NCI-H446 (cell line): ENCODE measurements around the gene PRKRIP1.
"Not testable (repeated sequence)": the region's sequence is repeated elsewhere in the genome, so short reads cannot be mapped to it uniquely, and the experiment has no call there.

Source experiments
- DNase-seq, 2 experiments: peaks; one replicate each; lab custom pipeline; 2025; lab: John Stamatoyannopoulos, UW

PRKRIP1 gene

DNA sequence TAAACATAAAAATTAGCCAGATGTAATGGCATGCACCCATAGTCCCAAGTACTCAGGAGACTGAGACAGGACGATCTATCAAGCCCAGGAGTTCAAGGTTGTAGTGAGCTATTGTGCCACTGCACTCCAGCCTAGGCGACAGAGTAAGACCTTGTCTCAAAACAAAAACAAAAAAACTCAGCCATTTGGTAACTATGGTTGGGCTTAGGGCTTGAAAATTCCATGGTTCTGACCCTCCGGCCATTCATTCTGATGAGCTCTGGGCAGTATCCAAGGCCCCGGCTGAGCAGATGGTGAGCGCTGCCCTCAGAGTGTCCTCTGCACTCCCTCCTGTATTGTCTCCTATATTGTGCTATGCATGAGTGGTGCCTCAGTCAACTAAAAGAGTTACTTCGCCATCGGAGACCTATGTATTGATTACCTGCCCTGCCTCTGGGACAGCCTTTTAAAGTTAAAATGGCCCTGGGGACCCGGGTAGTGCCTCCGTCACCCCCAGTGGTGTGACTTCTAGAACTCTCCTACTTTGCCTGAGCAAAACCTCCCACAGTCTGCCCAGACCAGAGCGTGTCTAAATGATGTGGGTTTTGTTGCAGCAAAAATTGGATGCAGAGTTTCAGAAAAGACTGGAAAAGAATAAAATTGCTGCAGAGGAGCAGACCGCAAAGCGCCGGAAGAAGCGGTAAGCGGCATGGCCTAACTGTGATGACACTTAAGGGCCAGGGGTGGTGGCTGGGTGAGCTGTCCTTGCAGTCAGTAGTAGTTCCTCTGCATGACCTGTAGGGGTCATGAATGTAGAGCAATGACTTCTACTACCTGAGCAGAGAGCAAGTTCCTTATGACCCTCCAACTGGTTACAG is 8.1 kb downstream of the PRKRIP1 start:
- peak in 1 of 2 experiments; percentile 8 for DNase-seq

DNA sequence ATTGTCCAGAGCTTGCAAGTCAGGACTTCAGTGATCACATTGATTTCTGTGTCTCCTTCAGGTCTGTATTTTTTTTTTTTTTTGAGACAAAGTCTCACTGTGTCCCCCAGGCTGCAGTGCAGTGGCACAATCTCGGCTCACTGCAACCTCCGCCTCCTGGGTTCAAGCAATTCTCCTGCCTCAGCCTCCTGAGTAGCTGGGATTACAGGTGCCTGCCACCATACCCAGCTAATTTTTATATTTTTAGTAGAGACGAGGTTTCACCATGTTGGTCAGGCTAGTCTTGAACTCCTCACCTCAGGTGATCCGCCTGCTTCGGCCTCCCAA is 8.7 kb downstream of the PRKRIP1 start:
- not testable (repeated sequence) for DNase-seq

DNA sequence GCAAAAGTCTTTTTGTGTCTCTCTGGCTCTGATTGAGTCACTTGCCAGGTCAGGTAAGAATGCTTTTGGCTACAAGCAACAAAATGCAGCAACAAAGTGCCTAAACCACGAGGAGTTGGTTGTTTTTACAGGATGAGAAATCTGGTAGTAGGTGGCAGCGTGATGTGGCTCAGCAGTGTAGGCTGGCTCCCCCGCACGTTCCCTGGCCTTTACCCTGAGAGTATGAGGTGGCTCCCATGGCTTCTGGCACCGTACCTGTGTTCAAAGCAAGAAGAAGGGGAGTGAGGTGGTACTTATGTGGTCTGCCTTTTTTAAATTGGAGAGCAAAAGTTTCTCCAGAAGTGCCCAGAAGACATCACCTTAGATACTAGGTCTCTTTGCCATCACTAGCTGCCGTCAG is 11.7 kb downstream of the PRKRIP1 start:
- no peak for DNase-seq

DNA sequence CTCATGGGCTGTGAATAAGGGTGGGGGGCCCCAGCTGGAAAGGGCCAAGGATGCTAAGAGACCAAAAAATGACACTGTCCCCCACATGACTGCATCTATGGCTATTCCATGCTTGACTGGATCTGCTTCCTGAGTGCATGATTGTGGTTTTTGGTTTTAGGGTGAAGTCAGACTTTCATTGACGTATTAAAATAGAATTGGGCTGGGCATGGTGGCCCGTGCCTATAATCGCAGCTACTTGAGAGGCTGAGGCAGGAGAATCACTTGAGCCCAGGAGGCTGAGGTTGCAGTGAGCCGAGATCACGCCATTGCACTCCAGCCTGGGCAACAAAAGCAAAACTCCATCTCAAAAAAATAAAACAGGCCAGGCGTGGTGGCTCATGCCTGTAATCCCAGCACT is 12.4 kb downstream of the PRKRIP1 start:
- not testable (repeated sequence) for DNase-seq

DNA sequence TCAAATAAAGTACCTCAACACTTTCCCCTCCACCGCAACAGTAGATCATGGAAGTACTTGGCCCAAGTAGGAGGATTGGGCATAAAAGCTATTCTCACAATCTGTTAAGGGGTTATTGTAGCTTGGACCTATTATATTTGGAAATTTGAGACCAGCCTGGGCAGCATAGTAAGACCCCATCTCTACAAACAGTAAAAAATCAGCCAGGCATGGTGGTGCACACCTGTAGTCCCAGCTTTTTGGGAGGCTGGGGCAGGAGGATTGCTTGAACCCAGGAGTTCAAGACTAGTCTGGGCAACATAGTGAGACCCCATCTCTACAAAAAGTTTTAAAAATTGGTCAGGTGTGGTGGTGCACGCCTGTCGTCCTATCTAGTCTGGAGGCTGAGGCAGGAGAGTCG is 13.2 kb downstream of the PRKRIP1 start:
- no peak for DNase-seq

DNA sequence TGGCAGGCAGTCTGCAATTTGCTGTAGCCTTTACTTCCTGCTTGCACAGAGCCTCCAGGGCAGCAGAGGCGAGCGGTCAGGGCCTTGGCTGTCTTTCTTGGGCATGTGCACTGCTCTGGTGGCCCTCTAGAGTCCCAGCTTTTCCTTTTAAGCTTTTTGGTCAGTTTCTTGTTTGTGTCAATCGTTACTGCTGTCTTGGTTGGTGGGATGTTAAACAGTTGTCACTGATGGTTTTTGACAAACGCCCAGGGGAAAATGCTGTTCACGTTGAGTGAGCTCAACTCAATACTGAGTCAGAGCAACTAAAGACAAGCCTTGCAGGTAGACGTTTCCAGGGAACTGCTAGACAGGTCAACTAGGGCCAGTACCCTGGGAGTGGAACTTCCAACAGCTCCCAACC is 14.0 kb downstream of the PRKRIP1 start:
- DNase-seq: no peak

DNA sequence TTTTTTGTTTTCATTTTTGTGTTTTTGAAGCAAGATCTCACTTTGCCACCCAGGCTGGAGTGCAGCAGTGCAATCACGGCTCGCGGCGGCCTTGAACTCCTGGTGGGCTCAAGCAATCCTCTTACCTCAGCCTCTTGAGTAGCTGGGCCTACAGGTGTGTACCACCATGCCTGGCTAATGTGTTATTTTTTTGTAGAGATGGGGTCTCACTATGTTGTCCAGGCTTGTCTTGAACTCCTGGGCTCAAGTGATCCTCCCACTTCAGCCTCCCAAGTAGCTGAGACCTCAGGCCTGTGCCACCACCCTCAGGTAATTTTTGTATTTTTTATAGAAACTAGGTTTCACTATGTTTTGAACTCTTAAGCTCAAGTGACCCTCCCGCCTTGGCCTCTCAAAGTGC is 14.8 kb downstream of the PRKRIP1 start:
- no peak for DNase-seq

DNA sequence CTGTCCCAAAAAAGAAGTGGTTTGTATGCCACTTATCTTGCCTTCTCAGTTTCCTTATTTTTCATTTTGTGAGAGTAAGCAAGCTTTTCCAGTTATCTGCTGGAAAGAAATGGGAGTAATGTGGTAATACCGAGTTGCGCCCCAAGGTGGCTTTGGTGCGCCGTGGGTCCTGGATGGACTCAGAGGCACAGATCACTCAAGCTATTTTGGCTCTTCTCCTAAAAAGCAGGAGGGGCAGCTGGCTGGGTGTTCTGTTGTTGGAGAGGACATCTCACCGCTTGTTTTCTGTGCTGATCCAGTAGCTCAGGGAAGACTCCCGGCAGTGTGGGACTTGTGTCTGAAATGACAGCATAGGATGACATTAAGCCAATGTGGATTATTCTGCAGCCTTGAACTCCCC is 16.4 kb downstream of the PRKRIP1 start:
- peak; percentile 4 to 58 for DNase-seq

DNA sequence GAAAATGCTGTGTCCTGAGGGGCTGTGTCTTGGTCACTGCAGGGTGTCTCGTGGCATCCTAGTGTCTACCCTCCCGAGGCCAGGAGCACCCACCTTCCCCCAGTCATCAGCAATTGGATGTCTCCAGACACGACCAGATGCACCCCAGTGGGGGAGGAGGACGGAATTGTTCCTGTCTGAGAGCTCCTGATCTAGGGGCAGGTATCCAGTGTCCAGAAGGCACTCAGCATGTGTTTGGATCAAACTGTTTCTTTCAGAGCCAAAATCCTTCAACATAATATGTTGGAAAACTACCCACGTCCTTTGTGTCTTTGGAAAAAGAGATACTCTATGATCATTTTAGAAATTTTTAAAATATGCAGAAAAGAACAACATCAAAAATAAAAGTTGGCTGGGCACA is 16.9 kb downstream of the PRKRIP1 start:
- peak in 1 of 2 experiments; percentile 25 for DNase-seq

DNA sequence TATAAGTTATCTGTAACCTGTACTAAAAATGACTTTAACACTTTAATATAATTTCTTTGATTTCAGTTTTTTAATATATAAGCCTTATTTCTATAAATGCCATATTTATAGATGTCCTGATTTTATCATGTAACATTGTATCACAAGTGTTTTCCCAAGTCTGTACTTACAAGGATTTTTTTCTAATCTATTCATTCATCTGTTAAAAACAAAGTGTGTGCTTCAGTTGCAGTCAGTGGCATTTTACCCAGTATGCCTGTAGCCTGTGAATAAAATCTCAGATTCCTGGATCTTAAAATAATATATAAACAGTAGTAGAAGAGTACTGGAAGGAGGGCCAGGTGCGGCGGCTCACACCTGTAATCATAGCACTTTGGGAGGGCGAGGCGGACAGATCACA is 17.4 kb downstream of the PRKRIP1 start:
- no peak for DNase-seq

DNA sequence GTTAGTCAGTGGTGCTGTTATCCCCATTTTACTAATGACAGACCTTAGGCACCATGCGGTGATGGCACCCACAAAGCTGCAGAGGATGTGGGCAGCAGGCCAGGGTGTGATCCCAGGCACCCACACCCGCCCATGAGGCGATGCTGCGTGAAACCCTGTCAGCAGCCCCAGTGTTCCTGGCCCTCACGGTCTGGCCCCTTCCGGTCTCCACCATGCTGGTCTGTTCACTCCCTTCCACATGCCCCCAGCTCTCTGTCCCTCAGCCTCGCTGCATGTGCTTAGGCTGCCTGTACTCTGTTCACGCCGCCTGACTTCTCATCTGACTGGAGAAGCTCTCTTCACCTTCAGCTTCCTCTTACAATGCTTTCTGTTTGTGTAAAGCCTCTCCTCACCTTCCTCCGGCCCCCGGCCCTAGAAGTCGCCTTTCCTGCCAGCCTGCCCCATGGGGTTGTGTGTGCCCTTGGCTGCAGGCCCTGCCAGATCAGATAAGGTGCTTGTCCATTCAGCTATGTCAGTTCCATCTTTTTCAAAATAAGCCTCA is 19.6 kb downstream of the PRKRIP1 start:
- no peak for DNase-seq

DNA sequence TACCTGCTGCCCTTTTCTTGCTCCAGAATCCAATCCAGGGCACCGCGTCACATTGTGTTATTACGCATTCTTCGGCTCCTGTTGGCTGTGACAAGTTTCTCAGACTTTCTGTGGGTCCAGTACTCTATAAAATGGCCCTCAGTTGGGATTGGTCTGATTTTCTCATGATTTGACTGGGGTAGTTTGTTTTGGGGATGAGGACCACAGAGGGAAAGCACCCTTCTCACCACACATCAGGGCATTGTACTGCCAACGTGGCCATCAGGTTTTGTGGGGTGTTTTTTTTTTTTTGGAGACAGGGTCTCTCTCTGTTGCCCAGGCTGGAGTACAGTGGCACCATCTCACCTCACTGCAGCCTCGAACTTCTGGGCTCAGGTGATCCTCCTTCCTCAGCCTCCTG is 20.2 kb downstream of the PRKRIP1 start:
- no peak for DNase-seq

DNA sequence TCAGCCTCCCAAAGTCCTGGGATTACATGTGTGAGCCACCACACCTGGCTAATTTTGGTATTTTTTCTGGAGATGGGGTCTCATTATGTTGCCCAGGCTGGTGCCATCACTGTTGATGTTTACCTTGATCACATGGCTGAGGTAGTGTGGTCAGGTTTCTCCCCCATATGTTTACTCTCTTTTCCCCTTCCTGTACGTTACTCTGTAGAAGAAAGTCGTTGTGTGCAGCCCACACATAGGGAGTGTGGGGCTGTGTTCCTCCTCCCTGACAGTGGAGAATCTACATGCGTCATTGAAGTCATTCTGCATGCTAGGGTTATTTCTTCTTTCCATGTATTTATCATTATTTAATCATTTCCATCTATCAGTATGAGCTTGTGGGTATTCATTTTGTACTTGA is 20.9 kb downstream of the PRKRIP1 start:
- no peak for DNase-seq

DNA sequence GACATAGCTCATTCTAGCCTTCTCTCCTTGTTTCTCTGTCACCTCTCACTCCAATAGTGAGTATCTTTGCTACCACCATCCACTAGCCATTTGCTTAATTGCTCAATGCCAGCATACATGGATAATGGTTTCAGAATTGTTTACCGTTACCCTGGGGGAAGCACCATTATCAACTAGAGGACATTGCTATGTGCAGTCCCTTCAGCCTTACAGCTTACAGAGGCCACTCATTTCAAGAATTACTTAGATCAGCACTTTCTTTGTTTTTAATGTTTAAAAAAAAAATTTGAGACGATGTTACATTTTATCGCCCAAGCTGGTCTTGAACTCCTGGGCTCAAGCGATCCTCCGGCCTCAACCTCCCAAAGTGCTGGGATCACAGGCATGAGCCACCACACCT is 22.4 kb downstream of the PRKRIP1 start:
- no peak for DNase-seq

DNA sequence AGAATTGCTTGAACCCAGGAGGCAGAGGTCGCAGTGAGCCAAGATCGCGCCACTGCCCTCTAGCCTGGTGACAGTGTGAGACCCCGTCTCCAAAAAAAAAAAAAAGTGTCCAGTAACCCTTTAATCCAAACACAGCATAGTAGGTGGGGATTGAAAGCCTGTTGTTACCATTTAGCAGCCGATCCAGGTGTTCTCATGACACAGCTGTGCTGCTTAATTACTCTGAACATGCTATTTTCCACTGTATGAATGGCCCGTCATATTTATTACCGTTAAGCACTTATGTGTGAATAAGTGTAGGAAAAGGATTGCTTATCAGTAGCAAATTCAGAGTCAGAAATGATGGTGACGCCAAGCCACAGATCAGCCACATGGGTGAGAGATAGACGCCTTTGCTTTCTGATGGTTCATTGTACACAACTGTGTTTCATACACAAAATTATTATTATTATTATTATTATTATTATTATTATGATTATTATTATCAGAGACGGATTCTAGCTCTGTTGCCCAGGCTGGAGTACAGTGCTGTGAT is 25.6 kb downstream of the PRKRIP1 start:
- no peak for DNase-seq

DNA sequence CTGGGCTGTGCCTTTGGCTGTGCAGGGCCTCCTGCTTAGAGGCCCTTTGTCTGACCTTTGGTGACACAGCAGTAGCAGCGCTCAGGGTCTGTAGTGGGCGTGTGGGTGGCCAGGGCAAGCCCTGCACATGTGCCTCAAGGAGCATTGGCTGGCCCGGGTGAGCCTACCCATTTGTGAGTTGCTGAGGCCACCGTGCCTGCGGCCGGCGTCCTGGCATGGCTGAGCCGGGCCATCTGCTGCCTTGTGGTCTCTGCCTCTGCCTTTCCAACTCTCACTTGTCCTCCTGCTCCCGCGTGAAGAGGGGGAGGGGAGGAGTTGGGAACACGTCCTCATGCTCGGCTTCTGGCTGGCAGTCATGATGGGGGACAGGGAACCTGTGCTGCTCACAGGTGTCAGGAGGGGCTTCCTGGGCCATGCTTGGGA is 28.0 kb downstream of the PRKRIP1 start:
- DNase-seq: no peak

DNA sequence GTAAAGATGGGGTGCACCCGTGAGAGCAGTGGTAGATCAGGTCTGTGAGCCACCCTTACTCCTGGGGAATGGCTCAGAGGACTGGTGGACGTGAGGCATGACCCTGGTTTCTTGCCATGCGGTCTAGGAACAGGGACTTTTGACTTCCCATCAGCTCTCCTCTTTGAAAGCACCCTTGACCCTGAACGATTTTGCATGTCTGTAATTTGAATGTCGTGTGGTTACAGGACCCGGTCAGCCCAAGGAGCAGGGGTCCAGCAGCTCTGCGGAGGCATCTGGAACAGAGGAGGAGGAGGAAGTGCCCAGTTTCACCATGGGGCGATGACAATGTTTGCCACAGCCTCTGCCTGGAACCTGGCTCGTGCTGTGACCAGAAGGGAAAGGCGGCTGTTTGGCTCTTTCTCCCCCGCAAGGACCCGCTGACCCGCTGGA is 28.6 kb downstream of the PRKRIP1 start:
- no peak for DNase-seq

DNA sequence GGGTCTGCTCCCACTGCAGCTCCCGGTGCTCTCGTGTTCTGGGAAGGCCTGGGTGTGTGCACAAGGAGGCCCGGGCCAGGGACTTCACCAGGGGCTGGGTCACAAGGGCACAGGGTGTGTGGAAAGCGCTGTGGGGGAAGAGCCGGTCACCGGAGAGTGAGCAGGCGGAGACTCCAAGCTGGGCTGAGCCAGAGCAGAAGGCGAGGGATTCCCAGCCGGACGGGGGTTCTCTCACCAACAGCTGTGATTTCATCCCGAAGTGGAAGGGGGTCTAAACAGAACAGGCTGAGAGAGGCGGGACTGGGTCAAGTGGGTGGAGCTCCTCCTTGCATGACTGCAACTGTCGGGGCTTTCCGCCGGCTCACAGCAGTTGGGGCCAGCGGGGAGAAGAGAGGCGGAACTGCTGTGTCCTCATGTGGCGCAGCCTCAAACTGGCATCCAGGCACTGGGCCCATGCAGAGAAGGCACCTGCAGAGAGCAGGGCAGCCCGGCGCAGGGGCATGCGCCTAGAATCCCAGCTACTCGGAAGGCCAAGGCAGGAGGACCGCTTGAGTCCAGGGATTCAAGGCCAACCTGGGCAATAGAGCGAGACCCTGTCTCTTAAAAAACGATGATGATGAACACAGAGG is 29.6 kb downstream of the PRKRIP1 start:
- DNase-seq: no peak

DNA sequence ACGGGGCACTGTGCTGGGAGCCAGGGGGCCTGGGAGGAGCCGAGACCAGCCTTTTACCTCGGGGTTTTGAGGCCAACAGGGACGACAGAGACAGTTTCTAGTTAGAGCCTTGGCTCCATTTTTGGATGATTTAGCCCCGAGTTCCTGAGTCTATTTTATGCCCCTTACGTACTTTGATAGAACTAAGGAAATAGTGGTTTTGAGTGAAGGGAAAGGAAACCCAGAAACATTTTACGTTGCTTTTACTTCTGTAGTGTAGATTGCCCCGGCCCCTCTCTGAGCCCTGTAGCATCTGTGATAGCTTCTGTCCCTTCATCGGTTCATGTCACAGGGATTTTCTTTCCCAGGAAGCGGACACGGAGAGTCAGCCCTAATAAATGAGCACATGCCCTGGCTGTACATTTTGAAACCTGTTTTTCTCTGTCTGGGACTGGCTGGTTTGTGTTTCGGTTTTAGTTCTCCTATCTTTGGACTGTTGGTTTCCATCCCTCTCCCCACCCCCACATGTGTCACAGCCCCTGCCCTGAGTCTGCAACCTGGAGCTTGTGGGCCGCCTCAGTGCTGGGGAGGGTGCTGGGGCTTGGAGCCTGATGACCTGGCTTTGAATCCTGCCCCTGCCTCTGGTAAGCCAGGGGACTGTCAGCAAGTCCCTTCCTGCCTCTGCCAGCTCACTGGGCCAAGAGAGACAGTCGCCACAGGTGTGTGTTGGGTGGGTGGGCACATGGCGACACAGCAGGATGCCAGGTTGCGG is 30.3 kb downstream of the PRKRIP1 start:
- DNase-seq: no peak

DNA sequence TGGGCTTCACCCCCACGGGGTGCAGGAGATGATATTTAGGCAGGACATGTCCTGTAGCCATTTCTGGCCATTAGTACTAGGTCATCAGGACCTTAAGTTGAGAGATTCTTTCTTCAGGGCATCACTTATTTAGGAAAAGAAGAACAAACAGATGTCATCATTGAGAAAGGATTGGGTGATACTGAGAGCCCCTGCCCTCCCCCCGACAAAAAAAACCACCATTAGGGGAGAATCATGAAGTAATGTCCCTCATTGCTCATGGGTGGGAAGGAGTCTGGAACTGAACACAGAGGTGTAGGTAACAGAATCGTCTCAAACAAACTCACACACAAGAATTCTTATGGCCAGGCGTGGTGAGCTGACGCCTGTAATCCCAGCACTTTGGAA is 30.8 kb downstream of the PRKRIP1 start:
- no peak for DNase-seq

DNA sequence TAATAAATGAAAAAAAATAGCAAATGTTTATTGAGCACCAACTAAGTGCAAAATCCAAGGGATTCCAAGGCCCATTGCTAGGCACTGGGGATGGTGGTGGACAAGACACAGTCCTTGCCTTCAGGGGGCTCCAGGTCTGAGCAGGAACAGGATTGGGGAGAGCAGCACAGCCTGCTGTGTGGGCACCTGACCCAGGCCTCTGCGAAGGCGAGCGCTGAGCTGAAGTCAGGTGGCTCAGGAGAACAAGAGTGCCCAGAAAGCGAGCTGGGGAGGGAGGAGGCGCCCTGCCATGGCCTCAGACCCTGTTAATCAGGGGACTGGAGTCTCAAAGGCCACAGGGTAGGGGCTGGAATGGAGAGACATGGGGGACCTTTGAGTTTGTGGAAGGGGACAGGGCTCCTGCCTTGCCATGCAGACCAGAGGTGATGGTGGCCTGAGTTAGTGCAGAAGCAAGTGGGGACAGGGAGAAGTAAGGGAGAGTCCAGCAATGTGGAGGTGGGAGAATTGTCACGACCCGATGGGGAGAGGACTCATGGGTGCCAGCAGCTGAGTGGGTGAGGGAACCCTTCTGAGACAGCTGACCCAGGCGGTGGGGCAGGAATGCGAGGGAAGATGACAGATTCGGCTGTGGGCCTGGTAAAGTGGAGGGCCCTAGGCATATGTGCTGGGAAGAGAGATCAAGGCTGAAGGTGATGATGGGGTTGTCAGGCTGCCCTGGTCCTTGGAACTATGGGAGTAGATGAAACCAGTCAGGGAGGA is 33.2 kb downstream of the PRKRIP1 start:
- no peak for DNase-seq
